GM12891 (cell line): ENCODE measurements around the gene KCNQ2.

ENCODE experiments used
- POLR2A ChIP-seq: IDR thresholded peaks from 2 replicates; pipeline ENCODE4 v1.6.1; 2011; ENCODE audit warnings: low read depth, low read length, control low read depth
- POLR2AphosphoS5 ChIP-seq: IDR thresholded peaks from 2 replicates; pipeline ENCODE4 v1.6.1; 2011; ENCODE audit warnings: low read depth, low read length, control low read depth
- POU2F2 ChIP-seq: IDR thresholded peaks from 2 replicates; pipeline ENCODE4 v1.6.1; 2011; ENCODE audit warnings: low read depth, mild to moderate bottlenecking, control low read depth, low read length, moderate library complexity
- SPI1 ChIP-seq: IDR thresholded peaks from 2 replicates; pipeline ENCODE4 v1.6.1; 2011; ENCODE audit warnings: low read depth, low read length, control low read depth
- TAF1 ChIP-seq: IDR thresholded peaks from 2 replicates; pipeline ENCODE4 v1.6.1; 2011; ENCODE audit warnings: low read depth, low read length, control low read depth

DNA sequence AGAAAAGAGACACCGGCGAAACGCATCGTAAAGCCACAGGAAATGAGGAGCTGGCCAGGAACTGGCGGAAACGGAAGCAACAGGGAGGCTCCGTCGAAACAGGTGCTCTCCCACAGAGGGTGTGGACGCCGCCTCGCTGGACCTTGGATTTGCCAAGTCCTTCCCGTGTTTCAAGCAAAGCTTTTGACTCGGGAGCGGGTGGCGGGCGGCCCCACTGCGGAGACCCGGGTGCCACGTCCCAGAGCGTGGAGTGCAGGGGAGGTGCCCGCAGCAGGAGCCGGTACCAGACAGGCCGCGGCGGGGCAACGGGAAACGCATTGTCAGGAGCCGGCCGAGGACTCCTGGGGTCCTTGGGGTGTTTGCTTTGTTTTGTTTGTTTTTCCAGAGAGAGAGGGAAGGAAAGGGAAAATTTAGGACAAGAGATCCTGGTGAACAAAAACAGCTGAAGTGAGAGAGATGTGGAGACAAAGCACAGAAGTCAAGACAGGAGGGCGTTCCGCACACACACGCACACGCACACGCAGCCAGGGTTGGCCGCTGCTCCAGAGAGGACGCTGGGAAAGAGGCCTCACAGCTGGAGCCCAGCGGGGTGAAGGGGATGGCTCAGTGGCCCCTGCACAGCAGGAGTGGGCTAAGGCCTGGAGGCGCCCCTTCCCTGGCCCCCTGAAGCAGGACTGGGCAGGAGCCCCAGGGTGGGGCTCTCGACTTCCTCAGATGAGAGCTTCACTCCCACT lies 60.4 kb downstream of the KCNQ2 start:
- TF ChIP-seq POLR2A = no peak
- no peak for TF ChIP-seq POLR2AphosphoS5
- no peak for TF ChIP-seq TAF1
- no peak for TF ChIP-seq POU2F2
- no peak for TF ChIP-seq SPI1
